Lower leg skin (tissue), 4 donors: Measurements from ENCODE around the gene CDADC1. TPM values are rescaled to one million over a fixed set of nuclear protein-coding genes. Genes with fewer than 3 reads are reported as not detected.
"Not testable (repeated sequence)": the region's sequence is repeated elsewhere in the genome, so short reads cannot be mapped to it uniquely, and the experiment has no call there.

Experiments
- DNase-seq, 2 donors: peaks; one replicate each; pipeline ENCODE4 v3.0.0-alpha.2; 2019; ENCODE audit warnings: low spot score in 2 of 2
- H3K4me3 ChIP-seq: fragments of 200-600 bp; sonication (generic); 2 replicates; pipeline ENCODE4 v1.5.1; 2017; ENCODE audit warnings: mild to moderate bottlenecking, low read depth; ENCODE audit not compliant: poor library complexity, severe bottlenecking
- CTCF ChIP-seq, 3 donors: fragments of 450-650 bp; IDR thresholded peaks; one replicate each; pipeline ENCODE4 v1.5.1; 2016; ENCODE audit warnings: antibody characterized with exemption in 3 of 3, mild to moderate bottlenecking in 3 of 3, moderate library complexity in 2 of 3
- POLR2A ChIP-seq, 2 donors: fragments of 450-650 bp; IDR thresholded peaks; one replicate each; pipeline ENCODE4 v1.6.1; 2016 to 2017; ENCODE audit warnings: antibody characterized with exemption in 2 of 2, mild to moderate bottlenecking in 1 of 2, moderate library complexity in 1 of 2
- WGBS, 2 donors: methylation state at CpG; one replicate each; pipeline ENCODE4 v1.1.5; 2018; 5-methylcytosine and 5-hydroxymethylcytosine counted together
- intact Hi-C: fragments of 100-400 bp; cut with DNase I; formaldehyde crosslinking; loops from one replicate; pipeline ENCODE4 v1.15.0; 2023; ENCODE audit warnings: low total_unique reads
- total RNA-seq, 4 donors: library from RNA; depleted of rRNA; stranded (reverse); fragments of >200 nt; gene quantifications; one replicate each; pipeline ENCODE4 v1.1.0, GENCODE V29; 2016

The CDADC1 gene
- total RNA-seq, 4 donors from 2014 or later: 0.84 to 7.2 (median 1.9) TPM

GRCh38 chr13:49320975-49321374 is 73.2 kb downstream of the CDADC1 start:
- TF ChIP-seq CTCF (IDR thresholded peaks at IDR 0.05) (no peak), POLR2A (IDR thresholded peaks at IDR 0.05) (no peak)
- 91 to 93% methylated on average over 2 of the region's 2 CpGs for WGBS, 2 donors
- H3K4me3 ChIP-seq: no peak overlapping the region
- DNase-seq: no peak
- intact Hi-C loops: loop anchor here (5.0 kb wide), 1 partner anchor 1724 kb away; no protein-coding TSS in a partner anchor

GRCh38 chr13:49322702-49323101 is 75.0 kb downstream of the CDADC1 start:
- DNase-seq: no peak
- intact Hi-C loops: loop anchor here (5.0 kb wide), 1 partner anchor 1725 kb away; no protein-coding TSS in a partner anchor
- 93 to 95% methylated on average over 2 of the region's 2 CpGs for WGBS, 2 donors
- no peak overlapping the region for H3K4me3 ChIP-seq
- TF ChIP-seq POLR2A (IDR thresholded peaks at IDR 0.05) (no peak), CTCF (IDR thresholded peaks at IDR 0.05) (no peak)

GRCh38 chr13:49323344-49323743 is 75.6 kb downstream of the CDADC1 start:
- intact Hi-C loops: loop anchor here (5.0 kb wide), 1 partner anchor 1726 kb away; no protein-coding TSS in a partner anchor
- H3K4me3 ChIP-seq: no peak overlapping the region
- no peak for DNase-seq
- no peak for TF ChIP-seq CTCF (IDR thresholded peaks at IDR 0.05)
- TF ChIP-seq POLR2A (IDR thresholded peaks at IDR 0.05): no peak
- WGBS, 2 donors: 93 to 97% methylated on average over 7 of the region's 7 CpGs

- 76 to 91% methylated on average over 7 of the region's 7 CpGs for WGBS, 2 donors
- H3K4me3 ChIP-seq: no peak overlapping the region
- TF ChIP-seq POLR2A (IDR thresholded peaks at IDR 0.05): no peak
- no peak for TF ChIP-seq CTCF (IDR thresholded peaks at IDR 0.05)
- intact Hi-C loops: no loop called here
- DNase-seq: no peak
Observed at GRCh38 chr13:49326222-49326917, 78.6 kb downstream of the CDADC1 start.

GRCh38 chr13:49327145-49327544 is 79.4 kb downstream of the CDADC1 start:
- H3K4me3 ChIP-seq, intact Hi-C loops, DNase-seq: not testable (repeated sequence)
- WGBS, 2 donors: 96 to 97% methylated on average over 3 of the region's 3 CpGs

GRCh38 chr13:49329831-49330545 is 82.3 kb downstream of the CDADC1 start:
- DNase-seq: no peak
- 83 to 90% methylated on average over 8 of the region's 8 CpGs for WGBS, 2 donors
- intact Hi-C loops: no loop called here
- H3K4me3 ChIP-seq: no peak overlapping the region
- TF ChIP-seq POLR2A (IDR thresholded peaks at IDR 0.05): no peak
- no peak for TF ChIP-seq CTCF (IDR thresholded peaks at IDR 0.05)
